HepG2 (cell line): ENCODE measurements around the gene ISG20L2. TPM values are rescaled to one million over a fixed set of nuclear protein-coding genes. Genes with fewer than 3 reads are reported as not detected.
A peak's percentile ranks its signal among the peaks of the same experiment; 100 is the strongest.

Experiments used
- AKNA ChIP-seq: sonication (generic); formaldehyde crosslinking; IDR thresholded peaks from 2 replicates; pipeline ENCODE4 v1.4.0; 2020; ENCODE audit warnings: missing genetic modification reagents, borderline replicate concordance
- CCAR2 ChIP-seq: fragments of 200-400 bp; formaldehyde crosslinking; optimal IDR thresholded peaks from 2 replicates; pipeline ENCODE3; 2018; ENCODE audit warnings: low read depth, mild to moderate bottlenecking, low read length, moderate library complexity
- CEBPG ChIP-seq: IDR thresholded peaks from 2 replicates; pipeline ENCODE4 v1.6.1; 2016
- DMTF1 ChIP-seq: sonication (generic); formaldehyde crosslinking; IDR thresholded peaks from 2 replicates; pipeline ENCODE4 v1.4.0; 2020; ENCODE audit warnings: mild to moderate bottlenecking, missing genetic modification reagents
- EED ChIP-seq: sonication (generic); formaldehyde crosslinking; IDR thresholded peaks from 2 replicates; pipeline ENCODE4 v1.5.0; 2020; ENCODE audit warnings: mild to moderate bottlenecking, missing genetic modification reagents
- FOXK2 ChIP-seq: fragments of 450-650 bp; IDR thresholded peaks from 2 replicates; pipeline ENCODE4 v1.6.1; 2016
- HDAC2 ChIP-seq: sonication (generic); formaldehyde crosslinking; IDR thresholded peaks from 2 replicates; pipeline ENCODE4 v1.4.0; 2020; ENCODE audit warnings: missing genetic modification reagents
- HOXA5 ChIP-seq: sonication (generic); formaldehyde crosslinking; IDR thresholded peaks from 2 replicates; pipeline ENCODE4 v1.4.0; 2020; ENCODE audit warnings: missing genetic modification reagents
- HOXA7 ChIP-seq: sonication (generic); formaldehyde crosslinking; IDR thresholded peaks from 2 replicates; pipeline ENCODE4 v1.8.1; 2022; ENCODE audit warnings: mild to moderate bottlenecking, missing genetic modification reagents, moderate library complexity
- IRF2 ChIP-seq: IDR thresholded peaks from 2 replicates; pipeline ENCODE4 v1.6.1; 2018; ENCODE audit warnings: missing genetic modification reagents, missing compliant biosample characterization
- KDM3A ChIP-seq: IDR thresholded peaks from 2 replicates; pipeline ENCODE4 v1.6.1; 2018; ENCODE audit warnings: low read depth, missing compliant biosample characterization
- MED13 ChIP-seq: sonication (generic); formaldehyde crosslinking; IDR thresholded peaks from 2 replicates; pipeline ENCODE4 v1.5.0; 2020; ENCODE audit warnings: missing genetic modification reagents
- PITX1 ChIP-seq: sonication (generic); formaldehyde crosslinking; IDR thresholded peaks from 2 replicates; pipeline ENCODE4 v1.5.1; 2020; ENCODE audit warnings: mild to moderate bottlenecking, missing genetic modification reagents
- SOX5 ChIP-seq: IDR thresholded peaks from 2 replicates; pipeline ENCODE4 v1.6.1; 2016; ENCODE audit warnings: borderline replicate concordance
- TBX3 ChIP-seq: fragments of 450-650 bp; IDR thresholded peaks from 2 replicates; pipeline ENCODE4 v1.6.1; 2017; ENCODE audit warnings: antibody characterized with exemption, mild to moderate bottlenecking, inconsistent platforms, borderline replicate concordance
- THAP7 ChIP-seq: sonication (generic); formaldehyde crosslinking; IDR thresholded peaks from 2 replicates; pipeline ENCODE4 v1.8.1; 2023; ENCODE audit warnings: mild to moderate bottlenecking, missing genetic modification reagents
- ZC3H13 ChIP-seq: sonication (generic); formaldehyde crosslinking; IDR thresholded peaks from 2 replicates; pipeline ENCODE4 v1.8.1; 2023; ENCODE audit warnings: mild to moderate bottlenecking, missing genetic modification reagents, moderate library complexity
- ZFP36L2 ChIP-seq: sonication (generic); formaldehyde crosslinking; IDR thresholded peaks from 2 replicates; pipeline ENCODE4 v1.4.0; 2020; ENCODE audit warnings: missing genetic modification reagents
- ZNF10 ChIP-seq: sonication (generic); formaldehyde crosslinking; IDR thresholded peaks from 2 replicates; pipeline ENCODE4 v1.4.0; 2020; ENCODE audit warnings: mild to moderate bottlenecking, low read depth, missing genetic modification reagents, borderline replicate concordance
- ZNF414 ChIP-seq: sonication (generic); formaldehyde crosslinking; IDR thresholded peaks from 2 replicates; pipeline ENCODE4 v1.5.0; 2020; ENCODE audit warnings: missing genetic modification reagents
- ZNF550 ChIP-seq: sonication (generic); formaldehyde crosslinking; IDR thresholded peaks from 2 replicates; pipeline ENCODE4 v1.4.0; 2020; ENCODE audit warnings: mild to moderate bottlenecking, missing genetic modification reagents, borderline replicate concordance
- ZNF607 ChIP-seq: sonication (generic); formaldehyde crosslinking; IDR thresholded peaks from 2 replicates; pipeline ENCODE4 v1.5.1; 2020; ENCODE audit warnings: missing genetic modification reagents, mild to moderate bottlenecking, borderline replicate concordance
- ZNF629 ChIP-seq: sonication (generic); formaldehyde crosslinking; conservative IDR thresholded peaks from 2 replicates; pipeline ENCODE4 v1.5.0; 2020; ENCODE audit warnings: missing genetic modification reagents
- ZNF737 ChIP-seq: sonication (generic); formaldehyde crosslinking; IDR thresholded peaks from 2 replicates; pipeline ENCODE4 v1.5.0; 2020; ENCODE audit warnings: missing genetic modification reagents, mild to moderate bottlenecking, borderline replicate concordance
- polyA plus RNA-seq, 8 experiments: library from polyadenylated mRNA; depleted of rRNA in 3 of 8; stranded (reverse) in 7 of 8; unstranded in 1 of 8; fragments of >200 nt; fragmentation: Illumina TruSeq in 4 of 8; extraction: Trizol in 4 of 8; gene quantifications; 2 replicates each; pipeline versions ENCODE4 v1.2.1 to v1.2.3, GENCODE V29; 2011 to 2016; ENCODE audit warnings: low read depth in 4 of 8, missing spikeins in 1 of 8, mixed read lengths in 1 of 8; ENCODE audit not compliant: insufficient read depth in 1 of 8
- total RNA-seq, 5 experiments: library from RNA; depleted of rRNA; stranded (reverse); fragments of >200 nt; fragmentation: Illumina TruSeq; extraction: Trizol; gene quantifications; 2 replicates each; pipeline ENCODE4 v1.2.3, GENCODE V29; 2016; ENCODE audit warnings: low read depth in 1 of 5

The ISG20L2 gene
- total and polyA plus RNA-seq, 2 of the 13 experiments (the other 11 are each of a cell fraction or from before 2014, with no cell fraction given): 19.8 to 21.3 TPM

GRCh38 chr1:156705918-156706656 is 22.5 kb downstream of the ISG20L2 start (continued):
- TF ChIP-seq TBX3: no peak
- TF ChIP-seq CEBPG: no peak
- TF ChIP-seq HDAC2 (CRISPR knock-in tag): 0 out of 2 replicates have a peak, but pooled peaks have one; percentile 8
- no peak for TF ChIP-seq ZNF629 (CRISPR knock-in tag)
- no peak for TF ChIP-seq FOXK2
- TF ChIP-seq ZNF607 (CRISPR knock-in tag): no peak
- TF ChIP-seq HOXA7 (CRISPR knock-in tag): no peak
- no peak for TF ChIP-seq KDM3A
- no peak for TF ChIP-seq ZC3H13
- TF ChIP-seq ZFP36L2 (CRISPR knock-in tag): no peak
- no peak for TF ChIP-seq DMTF1 (CRISPR knock-in tag)
- TF ChIP-seq SOX5 (CRISPR knock-in tag): no peak
- TF ChIP-seq MED13 (CRISPR knock-in tag): no peak
- TF ChIP-seq CCAR2: no peak
- TF ChIP-seq PITX1 (CRISPR knock-in tag): 0 out of 2 replicates have a peak, but pooled peaks have one; percentile 28
- TF ChIP-seq AKNA: no peak
- no peak for TF ChIP-seq ZNF550 (CRISPR knock-in tag)
- no peak for TF ChIP-seq ZNF10 (CRISPR knock-in tag)
- TF ChIP-seq ZNF737 (CRISPR knock-in tag): no peak
- no peak for TF ChIP-seq ZNF414 (CRISPR knock-in tag)
- TF ChIP-seq IRF2 (CRISPR knock-in tag): no peak
- TF ChIP-seq EED: no peak
- TF ChIP-seq THAP7 (CRISPR knock-in tag): no peak
- TF ChIP-seq HOXA5 (CRISPR knock-in tag): no peak
